Activated T-helper 2 cell treated with anti-CD3 and anti-CD28 coated beads, Interferon-gamma antibody, Interleukin-2, Interleukin-4, amounts not matched to agents 10 μg/mL and 5 μg/mL and 100 μg/mL, durations not matched to agents 14 hours and 24 hours and 36 hours (primary cell): Measurements from ENCODE around the gene CMKLR1. TPM values are rescaled to one million over a fixed set of nuclear protein-coding genes. Genes with fewer than 3 reads are reported as not detected.

ENCODE experiments used
- DNase-seq: peaks from one replicate; pipeline ENCODE4 v3.0.0; 2021; ENCODE audit warnings: low spot score
- H3K27ac Mint-ChIP-seq: one replicate; pipeline ENCODE4 v1.8.0; 2021; ENCODE audit warnings: mixed read lengths
- H3K27me3 Mint-ChIP-seq: one replicate; pipeline ENCODE4 v1.8.0; 2021; ENCODE audit warnings: low read depth, mixed read lengths
- H3K36me3 Mint-ChIP-seq: one replicate; pipeline ENCODE4 v1.8.0; 2021; ENCODE audit warnings: low read depth, mixed read lengths
- H3K4me1 Mint-ChIP-seq: one replicate; pipeline ENCODE4 v1.8.0; 2021; ENCODE audit warnings: low read depth, mixed read lengths
- H3K4me3 Mint-ChIP-seq: one replicate; pipeline ENCODE4 v1.8.0; 2021; ENCODE audit warnings: low read depth, mild to moderate bottlenecking, moderate library complexity, mixed read lengths
- H3K9me3 Mint-ChIP-seq: one replicate; pipeline ENCODE4 v1.8.0; 2021; ENCODE audit warnings: mixed read lengths
- intact Hi-C: fragments of 100-400 bp; cut with micrococcal nuclease; formaldehyde crosslinking; loops from one replicate; pipeline ENCODE4 v1.15.1; 2023
- total RNA-seq: library from RNA; stranded (reverse); gene quantifications from 2 replicates; pipeline ENCODE4 v1.2.3, GENCODE V29; 2022

Gene CMKLR1
- total RNA-seq, 1 donor from 2014 or later = not detected

GRCh38 chr12:108341356-108341755 is 2.2 kb upstream of the CMKLR1 start:
- no peaks in the 10 kb centered on the region for H3K9me3 Mint-ChIP-seq
- intact Hi-C loops = no loop called here
- H3K4me3 Mint-ChIP-seq = no peak overlapping the region
- DNase-seq = no peak
- H3K4me1 Mint-ChIP-seq = no peaks in the 10 kb centered on the region
- H3K27ac Mint-ChIP-seq = no peak overlapping the region
- H3K27me3 Mint-ChIP-seq = peaks cover 31% of the 10 kb centered on the region
- H3K36me3 Mint-ChIP-seq = no peaks in the 10 kb centered on the region

DNA sequence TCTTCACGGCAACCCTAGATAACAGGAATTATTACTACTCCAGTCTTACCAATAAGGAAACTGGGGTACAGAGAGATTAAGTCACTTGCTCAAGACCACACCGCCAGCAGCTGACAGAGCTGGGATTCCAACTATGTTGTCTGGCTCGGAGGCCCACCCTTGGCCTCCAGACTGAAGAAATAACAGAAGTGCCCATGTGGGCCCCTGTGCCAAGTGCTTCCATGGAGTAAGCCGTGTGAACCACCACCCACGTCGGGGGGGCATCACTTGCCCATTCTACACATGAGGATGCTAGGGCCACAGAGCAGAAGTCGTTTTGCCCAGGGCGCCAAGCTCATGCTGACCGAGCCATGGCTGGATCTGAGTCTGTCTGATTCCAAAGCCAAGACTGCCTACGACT is 926 bp upstream of the CMKLR1 start:
- H3K4me3 Mint-ChIP-seq = no peak overlapping the region
- intact Hi-C loops = no loop called here
- H3K9me3 Mint-ChIP-seq = no peaks in the 10 kb centered on the region
- H3K27me3 Mint-ChIP-seq = peaks cover 31% of the 10 kb centered on the region
- H3K27ac Mint-ChIP-seq = no peak overlapping the region
- no peaks in the 10 kb centered on the region for H3K4me1 Mint-ChIP-seq
- no peaks in the 10 kb centered on the region for H3K36me3 Mint-ChIP-seq
- no peak for DNase-seq

- no peak for DNase-seq
- no peak overlapping the region for H3K4me3 Mint-ChIP-seq
These were observed 1.6 kb downstream of the CMKLR1 start for GRCh38 chr12:108337235-108338223.

DNA sequence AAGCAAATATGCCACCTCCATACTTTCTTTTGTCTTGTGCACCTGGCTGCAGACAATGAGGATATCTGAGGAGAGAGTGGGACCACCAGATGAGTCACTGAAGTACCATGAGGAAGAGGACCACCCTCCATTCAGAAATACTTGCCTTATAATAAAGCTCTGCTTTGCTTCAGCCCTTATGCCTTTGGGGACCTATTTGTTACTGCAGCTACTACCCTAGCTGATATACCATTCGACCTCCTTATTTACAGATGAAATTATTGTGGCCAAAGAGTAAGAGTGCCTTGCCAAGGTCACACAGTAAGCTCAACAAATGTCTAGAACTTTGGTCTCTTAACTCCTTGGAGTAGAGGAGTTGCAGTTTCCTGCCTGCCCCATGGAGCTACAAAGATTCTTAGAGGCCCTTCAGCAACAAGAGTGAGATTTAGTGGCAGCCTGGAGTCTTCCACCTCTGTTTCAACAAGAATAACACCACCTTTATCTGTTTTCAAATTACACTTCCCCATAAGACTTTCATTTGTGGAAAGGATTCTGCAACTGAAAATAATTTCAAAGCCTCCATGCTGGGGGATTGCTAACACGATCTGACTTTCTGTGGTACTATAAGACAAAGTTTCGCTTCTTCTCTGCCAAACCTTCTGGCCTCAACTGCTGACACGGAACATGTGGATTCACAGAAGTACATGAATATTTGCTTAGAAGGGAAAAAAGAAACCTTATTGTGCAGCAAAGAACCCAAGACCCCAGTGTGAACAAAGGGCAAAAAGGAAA is 3.6 kb downstream of the CMKLR1 start:
- Mint-ChIP-seq H3K36me3 (no peaks in the 10 kb centered on the region), H3K4me3 (no peak overlapping the region), H3K27me3 (peaks cover 30% of the 10 kb centered on the region), H3K27ac (no peak overlapping the region), H3K9me3 (no peaks in the 10 kb centered on the region), H3K4me1 (peaks cover 6% of the 10 kb centered on the region)
- no peak for DNase-seq
- intact Hi-C loops = no loop called here

More at GRCh38 chr12:108337235-108338223, 1.6 kb downstream of the CMKLR1 start:
- Mint-ChIP-seq H3K27ac (no peak overlapping the region), H3K36me3 (no peaks in the 10 kb centered on the region), H3K4me1 (peaks cover 6% of the 10 kb centered on the region), H3K27me3 (peaks cover 31% of the 10 kb centered on the region), H3K9me3 (no peaks in the 10 kb centered on the region)
- intact Hi-C loops = no loop called here

DNA sequence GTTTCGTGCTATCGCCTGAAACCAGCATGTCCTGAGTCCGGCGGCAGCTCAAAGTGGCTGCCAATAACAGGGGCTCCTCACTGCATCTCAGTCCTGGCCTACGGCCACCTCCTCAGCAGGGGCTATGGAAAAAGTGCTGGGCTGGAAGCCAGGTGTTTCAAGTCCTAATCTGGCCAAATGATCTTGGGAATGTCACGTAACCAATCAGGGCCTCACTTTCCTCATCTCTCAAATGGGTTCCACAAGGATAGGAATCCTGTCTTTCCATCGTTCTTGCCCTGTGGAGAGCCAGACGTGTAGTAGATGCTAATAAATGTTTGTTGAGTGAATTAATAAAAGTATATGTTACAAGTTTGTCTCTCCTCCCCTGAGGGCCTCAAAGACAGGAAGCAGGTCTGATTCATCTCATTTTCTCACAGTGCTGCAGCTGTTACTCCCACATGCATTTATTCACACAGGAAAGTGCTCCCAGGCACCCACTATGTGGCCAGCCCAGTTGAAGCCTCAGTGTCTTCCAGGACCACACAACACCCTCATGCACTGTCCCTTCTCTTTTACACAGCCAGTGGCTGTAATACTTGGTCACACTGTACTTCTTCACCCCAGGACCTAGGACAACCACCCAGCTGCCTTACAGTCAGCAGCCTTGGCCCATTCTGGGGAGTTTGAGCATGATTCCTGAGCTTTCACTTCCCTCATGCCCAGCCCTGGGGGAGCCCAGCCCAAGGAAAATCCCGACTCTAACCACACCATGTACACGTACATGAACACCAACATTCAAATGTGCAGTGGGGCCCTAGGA is 5.0 kb downstream of the CMKLR1 start:
- no peaks in the 10 kb centered on the region for H3K9me3 Mint-ChIP-seq
- H3K27ac Mint-ChIP-seq = no peak overlapping the region
- H3K4me3 Mint-ChIP-seq = no peak overlapping the region
- DNase-seq = no peak
- no peaks in the 10 kb centered on the region for H3K36me3 Mint-ChIP-seq
- H3K27me3 Mint-ChIP-seq = peaks cover 20% of the 10 kb centered on the region
- intact Hi-C loops = no loop called here
- peaks cover 6% of the 10 kb centered on the region for H3K4me1 Mint-ChIP-seq

GRCh38 chr12:108332791-108333382 is 6.2 kb downstream of the CMKLR1 start:
- intact Hi-C loops = no loop called here
- peaks cover 6% of the 10 kb centered on the region for H3K4me1 Mint-ChIP-seq
- no peaks in the 10 kb centered on the region for H3K36me3 Mint-ChIP-seq
- no peak overlapping the region for H3K27ac Mint-ChIP-seq
- peaks cover 10% of the 10 kb centered on the region for H3K27me3 Mint-ChIP-seq
- H3K9me3 Mint-ChIP-seq = no peaks in the 10 kb centered on the region
- no peak overlapping the region for H3K4me3 Mint-ChIP-seq
- no peak for DNase-seq

GRCh38 chr12:108328420-108328819 is 10.7 kb downstream of the CMKLR1 start:
- Mint-ChIP-seq H3K4me3 (no peak overlapping the region), H3K9me3 (no peaks in the 10 kb centered on the region), H3K27me3 (peaks cover 3% of the 10 kb centered on the region), H3K4me1 (peaks cover 2% of the 10 kb centered on the region), H3K36me3 (no peaks in the 10 kb centered on the region), H3K27ac (no peak overlapping the region)
- intact Hi-C loops = no loop called here
- no peak for DNase-seq

GRCh38 chr12:108327621-108328344 is 11.3 kb downstream of the CMKLR1 start:
- Mint-ChIP-seq H3K27ac (no peak overlapping the region), H3K36me3 (no peaks in the 10 kb centered on the region), H3K4me1 (peaks cover 2% of the 10 kb centered on the region), H3K4me3 (no peak overlapping the region), H3K27me3 (peaks cover 3% of the 10 kb centered on the region), H3K9me3 (no peaks in the 10 kb centered on the region)
- intact Hi-C loops = no loop called here
- DNase-seq = no peak

DNA sequence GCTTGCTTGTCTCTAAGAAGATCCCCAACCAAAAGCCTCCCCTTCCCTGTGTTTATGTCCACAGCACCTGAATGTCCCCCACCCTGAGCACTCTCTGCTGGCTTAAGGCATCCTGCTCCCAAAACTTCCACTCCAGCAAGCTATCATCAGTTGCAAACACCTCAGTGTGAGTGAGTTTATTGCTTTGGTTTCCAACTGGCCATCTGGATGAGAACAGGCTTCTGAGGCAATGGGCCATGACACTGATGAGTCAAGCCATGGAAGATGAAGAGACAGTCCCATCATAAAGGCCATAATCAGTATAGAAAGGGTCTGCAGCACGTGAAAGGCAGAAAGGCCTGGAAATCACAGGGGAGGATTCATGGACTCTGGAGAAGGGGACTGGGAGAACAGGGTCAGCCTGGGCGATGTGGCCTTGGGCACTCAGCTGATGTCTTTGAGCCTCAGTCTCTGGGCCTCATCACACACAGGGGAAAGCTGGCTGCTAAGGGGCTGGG is 12.8 kb downstream of the CMKLR1 start:
- Mint-ChIP-seq H3K4me1 (no peaks in the 10 kb centered on the region), H3K27me3 (peaks cover 8% of the 10 kb centered on the region), H3K9me3 (no peaks in the 10 kb centered on the region), H3K36me3 (no peaks in the 10 kb centered on the region), H3K27ac (no peak overlapping the region), H3K4me3 (no peak overlapping the region)
- no peak for DNase-seq
- intact Hi-C loops = no loop called here

DNA sequence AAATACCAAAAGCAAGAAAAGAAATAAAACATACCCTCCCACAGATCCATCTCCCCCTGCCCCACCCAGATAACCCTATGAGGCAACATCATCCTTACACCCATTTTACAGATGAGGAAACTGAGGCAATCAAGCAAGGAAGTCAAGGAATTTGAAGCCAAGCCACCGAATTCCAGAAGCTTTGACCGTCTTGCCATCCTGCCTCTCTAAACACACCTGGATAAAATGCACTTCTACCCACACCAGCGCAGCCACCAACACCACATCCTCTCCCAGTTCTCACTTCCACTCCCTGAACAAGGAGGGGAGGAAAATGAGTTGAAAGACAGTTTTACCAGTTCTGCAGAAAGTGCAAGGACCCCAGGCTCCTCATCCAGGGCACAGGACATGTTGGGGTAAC is 13.6 kb downstream of the CMKLR1 start:
- Mint-ChIP-seq H3K36me3 (no peaks in the 10 kb centered on the region), H3K4me3 (no peak overlapping the region), H3K27me3 (peaks cover 5% of the 10 kb centered on the region), H3K27ac (no peak overlapping the region), H3K9me3 (no peaks in the 10 kb centered on the region), H3K4me1 (no peaks in the 10 kb centered on the region)
- DNase-seq = no peak
- intact Hi-C loops = no loop called here

GRCh38 chr12:108325018-108325358 is 14.1 kb downstream of the CMKLR1 start:
- DNase-seq = no peak
- Mint-ChIP-seq H3K27me3 (peaks cover 5% of the 10 kb centered on the region), H3K36me3 (no peaks in the 10 kb centered on the region), H3K9me3 (no peaks in the 10 kb centered on the region), H3K4me1 (no peaks in the 10 kb centered on the region), H3K27ac (no peak overlapping the region), H3K4me3 (no peak overlapping the region)
- intact Hi-C loops = no loop called here
